ENCODE results near the gene SLC24A5.

Gene SLC24A5

DNA sequence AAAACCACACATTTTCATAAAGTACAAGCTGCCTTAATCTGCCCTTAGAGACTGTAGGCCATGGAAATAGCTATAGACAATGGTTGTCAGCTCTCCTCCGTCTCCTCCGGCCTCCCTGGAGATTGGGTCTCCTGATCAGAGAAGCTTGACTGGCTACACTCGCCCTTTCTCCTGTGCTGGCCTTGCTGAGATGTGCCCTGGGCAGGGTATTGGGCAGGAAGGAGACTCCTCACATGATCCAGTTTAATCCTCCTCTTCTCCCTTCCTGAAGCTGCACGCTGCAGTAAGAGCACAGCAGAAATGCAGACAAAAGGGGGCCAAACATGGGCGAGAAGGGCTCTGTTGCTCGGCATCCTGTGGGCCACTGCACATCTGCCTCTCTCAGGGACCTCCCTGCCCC, at the start of gene SLC24A5:
Gene SLC24A5 (plus strand): TSS at position 246 of the 400 bp plus-strand sequence. CDS start 55 bp downstream, at position 301.
- no peak for DNase-seq

DNA sequence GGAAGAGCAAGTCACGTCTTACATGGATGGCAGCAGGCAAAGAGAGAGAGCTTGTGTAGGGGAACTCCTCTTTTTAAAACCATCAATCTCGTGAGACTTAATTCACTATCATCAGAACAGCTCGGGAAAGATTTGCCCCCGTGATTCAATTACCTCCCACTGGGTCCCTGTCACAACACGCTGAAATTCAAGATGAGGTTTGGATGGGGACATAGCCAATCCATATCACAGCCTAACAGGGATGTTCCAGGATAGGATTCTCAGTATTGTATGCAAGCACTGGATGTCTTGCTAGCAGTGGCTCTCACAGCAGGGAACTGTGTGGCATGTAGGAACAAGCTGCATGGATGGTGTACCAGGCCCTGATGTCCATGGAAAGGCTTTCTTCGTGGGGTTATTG, 47.8 kb upstream of the SLC24A5 start:
- no peak for DNase-seq

DNA sequence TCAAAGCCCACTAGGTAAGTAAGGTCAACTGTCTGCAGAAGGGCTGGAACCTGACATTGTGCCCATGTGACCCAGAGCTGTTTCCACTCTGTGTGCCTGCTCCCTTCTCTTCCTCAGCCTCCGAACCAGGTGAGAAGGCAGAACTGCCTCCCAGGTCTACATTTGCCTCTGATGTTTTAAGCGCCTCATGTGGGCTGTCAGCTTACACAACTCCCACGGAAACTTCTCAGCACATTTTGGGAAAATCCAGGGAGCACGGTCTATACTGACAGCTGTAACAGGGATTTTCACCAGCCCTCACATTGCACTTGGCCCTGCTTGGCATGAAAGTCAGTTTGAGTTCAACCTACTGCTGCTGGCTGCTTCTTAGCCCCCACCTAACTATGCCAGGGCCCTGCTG, 46.9 kb upstream of the SLC24A5 start:
- no peak for DNase-seq

DNA sequence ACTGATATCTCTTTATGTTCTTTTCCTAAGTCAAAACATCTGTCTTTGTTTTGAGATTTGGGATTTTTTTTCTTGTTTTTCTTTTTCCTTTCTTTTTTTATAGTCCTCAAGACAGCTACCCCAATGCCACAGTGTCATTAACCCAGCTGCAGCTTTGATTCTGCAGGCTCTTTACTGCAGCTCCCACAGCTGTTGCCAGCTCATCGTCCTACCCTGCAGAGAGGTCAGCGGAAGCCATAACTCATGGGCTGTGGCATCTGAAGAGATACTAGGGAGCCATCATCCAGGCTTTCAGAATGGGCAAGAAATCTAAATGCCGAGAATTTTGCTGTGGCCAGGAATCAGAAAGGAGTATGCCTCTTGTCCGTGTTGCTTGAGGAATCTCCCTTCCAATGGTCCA, 44.3 kb upstream of the SLC24A5 start:
- DNase-seq, result no peak

DNA sequence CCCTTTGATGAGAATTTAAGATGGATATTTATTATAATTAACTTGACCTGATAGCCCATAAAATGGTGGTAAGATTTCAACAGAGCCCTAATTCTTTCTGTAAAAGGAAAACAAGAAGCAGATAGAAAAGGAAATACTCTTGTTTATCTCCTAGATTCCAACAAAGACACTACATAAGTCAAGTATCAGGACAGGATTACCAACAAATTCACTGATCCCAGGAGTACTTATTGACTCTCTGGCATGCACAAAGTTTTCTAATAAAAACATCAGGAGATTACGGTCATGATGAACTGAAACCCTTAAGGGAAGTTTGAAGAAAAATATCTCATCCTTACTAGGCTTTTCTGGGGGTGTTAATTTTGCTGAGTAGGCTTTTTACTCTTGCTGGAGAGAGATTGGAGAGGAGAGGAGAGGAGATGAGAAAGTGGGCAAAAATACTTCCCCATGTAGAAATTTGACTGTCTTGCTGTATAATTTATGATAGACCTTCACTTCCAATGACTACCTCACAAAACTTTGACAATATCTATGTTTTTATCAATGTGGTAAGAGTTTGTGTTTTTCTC, 43.1 kb upstream of the SLC24A5 start:
- no peak for DNase-seq

DNA sequence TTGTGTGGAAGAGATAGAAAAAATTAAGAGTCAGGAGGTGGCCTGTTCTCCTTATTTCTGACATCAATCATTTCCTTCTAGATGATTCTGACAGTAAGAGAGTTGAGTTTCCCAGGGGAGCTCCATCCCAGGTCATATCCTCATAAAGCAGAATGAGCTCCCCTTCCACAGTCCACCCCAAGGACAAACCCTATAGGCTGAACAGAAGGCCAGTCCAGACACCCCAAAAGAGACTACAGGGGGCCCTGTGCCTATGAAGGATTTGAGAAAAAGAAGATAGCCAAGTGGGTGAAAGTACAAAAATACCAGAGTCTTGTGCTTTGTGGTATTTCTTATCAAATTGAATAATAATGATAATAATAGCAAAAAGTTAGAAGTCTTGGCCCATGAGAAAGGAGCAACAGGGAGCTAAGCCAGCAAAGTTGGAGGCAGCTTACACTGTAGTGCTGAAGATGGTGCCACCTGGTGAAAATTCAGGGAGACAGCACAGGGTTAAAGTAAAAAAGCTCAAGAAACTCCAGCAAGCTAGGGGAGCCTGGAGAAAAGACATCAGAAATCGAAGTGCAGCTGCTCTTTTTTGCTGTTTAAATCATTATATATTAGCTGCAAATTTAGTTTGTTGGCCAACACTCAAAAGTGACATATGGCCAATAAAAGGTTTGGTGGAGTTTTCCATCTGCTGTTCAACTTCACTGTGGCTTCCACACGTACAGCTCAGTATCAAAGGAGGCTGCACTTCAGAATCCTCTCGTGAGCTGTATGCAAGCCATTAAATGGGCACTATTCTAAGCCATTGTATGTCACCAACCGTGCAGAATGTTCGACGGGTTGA, 35.8 kb upstream of the SLC24A5 start:
- DNase-seq, result no peak

DNA sequence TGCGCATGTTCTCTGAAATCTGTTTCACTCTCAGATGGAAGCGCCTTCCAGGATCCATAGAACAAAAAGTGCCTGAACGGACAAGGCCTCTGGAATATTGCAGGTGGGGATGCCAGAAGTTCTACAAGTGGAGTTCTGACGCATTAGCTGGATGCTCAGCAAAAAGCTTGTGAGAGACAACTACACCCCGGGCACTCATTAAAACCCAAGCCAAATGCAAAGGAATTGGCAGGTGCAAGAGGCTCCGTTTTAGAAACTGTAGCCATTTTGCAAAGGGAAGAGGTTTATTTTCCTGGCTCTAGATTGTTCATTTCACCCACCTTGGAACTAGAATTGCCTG, 35.2 kb upstream of the SLC24A5 start:
- no peak for DNase-seq

DNA sequence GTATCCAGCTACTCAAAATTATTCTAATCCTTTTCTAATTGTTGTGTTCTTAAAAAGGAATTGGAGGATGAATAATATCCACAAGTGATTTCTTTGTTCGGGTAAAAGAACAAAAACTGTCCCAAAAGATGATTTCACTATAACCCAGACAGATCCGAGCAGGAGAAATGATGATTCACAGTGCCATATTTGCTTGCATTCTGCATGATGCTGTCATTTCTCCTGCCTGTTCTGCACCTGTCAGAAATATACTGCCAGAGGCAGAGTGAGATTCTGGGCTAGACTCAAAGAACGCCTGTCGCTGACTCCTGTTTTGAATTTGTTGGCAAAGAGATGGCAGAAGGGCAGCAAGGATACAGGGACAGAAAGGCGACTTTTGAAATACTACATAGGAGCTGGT, 34.7 kb upstream of the SLC24A5 start:
- DNase-seq, result no peak

DNA sequence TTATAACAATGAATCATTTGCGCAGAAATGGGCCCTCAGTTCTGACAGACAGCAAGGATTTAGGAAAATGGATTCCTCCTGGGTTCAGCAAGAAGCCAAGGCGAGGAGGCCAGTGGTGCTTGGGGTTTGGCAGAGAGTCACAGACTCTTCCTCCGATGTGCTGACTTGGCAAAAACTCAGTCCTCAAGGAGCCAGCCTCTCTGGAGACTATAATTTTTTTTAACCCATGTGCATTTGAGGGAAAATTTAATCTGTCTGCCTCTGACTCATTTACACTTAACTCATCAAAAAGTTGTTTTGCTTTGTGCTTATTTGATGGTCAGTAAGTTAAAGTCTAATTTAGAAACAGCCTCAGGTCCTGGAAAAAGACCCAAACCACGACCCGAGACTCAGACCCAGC, 34.2 kb upstream of the SLC24A5 start:
- no peak for DNase-seq

DNA sequence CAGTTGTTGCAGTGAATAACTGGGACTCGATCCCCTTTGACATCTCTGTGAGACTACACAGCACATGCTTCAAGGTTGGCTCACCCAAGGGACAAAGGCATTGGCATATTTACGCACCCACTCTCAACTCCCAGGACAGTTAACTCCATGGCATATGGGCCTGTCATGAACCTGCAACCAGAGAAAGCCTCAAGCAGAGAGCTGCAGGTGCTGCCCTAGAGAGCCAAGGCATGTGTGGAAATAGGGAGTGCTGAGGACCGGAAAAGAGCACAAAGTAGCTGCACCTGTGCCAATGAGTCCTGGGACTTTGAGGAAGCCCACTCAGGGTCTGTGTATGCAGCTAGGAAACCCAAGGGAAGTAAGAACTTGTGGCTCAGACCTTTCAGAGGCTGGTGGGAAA, 32.9 kb upstream of the SLC24A5 start:
- DNase-seq, result no peak

DNA sequence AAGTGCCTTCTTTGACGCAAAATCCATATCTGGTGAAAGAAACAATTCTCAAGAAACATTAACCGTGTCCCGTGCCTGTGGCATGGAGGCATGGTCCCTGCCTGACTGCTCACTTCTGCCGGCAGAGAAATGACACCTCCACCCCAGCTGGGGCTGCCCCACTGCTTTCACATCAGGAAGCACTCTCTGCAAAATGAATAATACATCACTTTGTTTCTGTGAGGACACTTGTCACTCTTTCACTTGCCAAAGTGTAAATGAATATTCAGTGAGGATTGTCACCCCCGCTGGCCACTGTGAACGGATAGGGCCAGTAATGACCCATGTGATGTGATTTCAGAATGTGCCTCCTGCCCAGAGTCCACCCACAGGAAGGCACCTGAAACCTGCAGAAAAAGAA, 31.1 kb upstream of the SLC24A5 start:
- DNase-seq, result no peak

DNA sequence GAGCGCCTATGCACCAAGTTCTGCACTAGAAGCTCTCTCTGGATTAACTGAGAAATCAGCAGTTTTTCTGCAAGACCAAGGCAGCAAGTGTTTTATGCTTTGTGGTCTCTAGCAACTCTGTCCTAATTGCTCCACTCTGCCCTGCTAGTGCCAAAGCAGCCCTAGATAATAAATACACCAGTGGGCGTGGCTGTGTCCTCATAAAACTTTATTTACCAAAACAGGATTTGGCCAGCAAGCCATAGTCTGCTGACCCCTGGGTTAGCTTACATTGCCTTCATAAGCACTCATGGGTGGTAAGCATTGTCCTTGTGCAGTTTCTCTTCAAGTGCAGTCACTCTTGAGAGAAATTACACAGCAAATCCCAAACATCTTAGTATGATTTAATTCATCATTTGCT, 30.7 kb upstream of the SLC24A5 start:
- no peak for DNase-seq

DNA sequence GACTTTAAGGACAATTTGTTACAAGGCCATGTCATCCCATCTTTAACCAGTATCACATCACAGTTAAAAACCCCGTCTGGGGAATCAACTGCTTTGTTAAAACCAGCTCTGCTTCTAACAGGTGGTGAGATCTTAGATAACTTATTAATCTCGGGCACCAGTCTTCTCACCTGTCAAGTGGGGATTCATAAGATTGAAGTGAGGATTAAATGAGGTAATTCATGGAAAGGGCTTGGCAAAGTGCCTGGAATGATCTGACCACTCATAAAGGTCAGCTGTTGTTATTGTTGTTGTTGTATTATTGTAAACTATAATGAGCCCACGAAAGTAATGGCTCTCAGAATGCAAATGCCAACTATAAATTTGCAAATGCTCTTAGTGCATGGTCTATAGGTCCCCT, 30.1 kb upstream of the SLC24A5 start:
- DNase-seq, result no peak

DNA sequence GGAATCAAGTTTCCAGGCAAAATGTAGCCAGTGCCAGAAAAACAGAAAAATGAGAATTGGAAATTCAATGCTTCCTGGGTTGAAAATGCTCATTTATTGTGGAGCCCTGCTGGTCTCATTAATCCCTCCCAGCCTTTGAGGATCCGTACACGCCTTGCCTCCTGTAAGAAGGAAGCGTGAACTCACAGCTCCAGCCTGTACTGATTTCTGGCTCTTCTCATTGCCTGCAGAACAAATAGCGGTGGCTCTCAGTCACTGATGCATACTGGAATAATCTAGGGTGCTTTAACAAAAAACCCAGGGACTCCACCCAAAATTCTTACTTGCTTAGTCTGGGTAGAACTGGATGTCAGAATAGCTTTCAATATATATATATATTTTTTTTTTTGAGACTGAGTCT, 29.3 kb upstream of the SLC24A5 start:
- DNase-seq, result no peak

DNA sequence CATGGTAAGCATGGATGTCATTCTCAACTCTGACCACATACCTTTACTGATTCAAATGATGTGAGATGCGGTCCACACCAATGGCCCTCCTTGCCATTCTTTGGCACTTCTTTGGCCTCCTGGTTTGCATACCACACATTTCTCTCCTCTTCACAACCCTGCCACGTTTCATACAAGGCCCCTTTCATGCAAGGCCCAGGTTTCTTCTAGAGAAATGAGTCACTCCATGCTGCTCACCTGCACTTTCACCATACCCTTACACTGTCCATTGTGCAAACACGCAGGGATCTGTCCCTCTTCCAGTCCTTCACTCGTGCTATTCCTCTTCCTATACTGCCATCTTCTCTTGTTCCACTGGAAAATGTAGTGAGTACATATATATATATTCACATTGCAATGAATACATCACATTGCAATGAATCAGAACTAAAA, 24.4 kb upstream of the SLC24A5 start:
- no peak for DNase-seq

DNA sequence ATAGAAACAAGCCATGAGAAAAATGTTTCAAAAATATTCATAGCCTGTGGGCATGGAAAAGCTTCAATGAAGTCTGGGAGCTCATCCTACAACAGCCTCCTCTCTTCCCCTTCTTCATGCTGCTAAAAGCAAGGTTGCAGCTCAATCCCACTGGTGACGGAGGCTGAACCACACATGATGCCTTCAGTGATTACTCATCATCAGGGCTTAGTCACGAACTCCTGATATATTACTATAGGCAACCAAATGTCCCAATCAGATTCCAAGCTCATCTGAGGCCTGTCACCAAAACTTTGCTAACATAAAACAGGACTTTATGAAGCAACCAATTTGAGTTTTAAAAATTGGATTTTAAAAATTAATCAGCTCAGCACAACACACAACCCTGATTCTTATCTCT, 24.0 kb upstream of the SLC24A5 start:
- DNase-seq, result no peak

DNA sequence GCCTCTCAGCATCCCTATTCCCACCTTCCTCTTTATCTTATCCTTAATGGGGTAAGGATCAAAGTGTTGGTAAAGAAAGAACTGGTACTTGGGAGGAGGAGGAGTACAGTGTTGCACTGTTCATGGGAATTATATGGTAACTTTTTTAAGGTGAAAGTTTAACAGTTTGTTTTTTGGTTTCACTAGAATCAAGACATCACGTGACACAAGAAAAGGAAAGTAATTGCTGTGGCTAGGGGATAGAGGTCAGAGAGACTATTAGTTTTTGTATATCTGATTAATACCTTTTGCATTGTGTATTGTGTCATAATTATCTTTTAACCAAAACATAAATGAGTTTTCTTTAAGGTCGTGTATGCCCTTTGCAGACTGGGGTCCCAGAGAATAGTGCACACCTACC, 23.5 kb upstream of the SLC24A5 start:
- DNase-seq, result no peak

DNA sequence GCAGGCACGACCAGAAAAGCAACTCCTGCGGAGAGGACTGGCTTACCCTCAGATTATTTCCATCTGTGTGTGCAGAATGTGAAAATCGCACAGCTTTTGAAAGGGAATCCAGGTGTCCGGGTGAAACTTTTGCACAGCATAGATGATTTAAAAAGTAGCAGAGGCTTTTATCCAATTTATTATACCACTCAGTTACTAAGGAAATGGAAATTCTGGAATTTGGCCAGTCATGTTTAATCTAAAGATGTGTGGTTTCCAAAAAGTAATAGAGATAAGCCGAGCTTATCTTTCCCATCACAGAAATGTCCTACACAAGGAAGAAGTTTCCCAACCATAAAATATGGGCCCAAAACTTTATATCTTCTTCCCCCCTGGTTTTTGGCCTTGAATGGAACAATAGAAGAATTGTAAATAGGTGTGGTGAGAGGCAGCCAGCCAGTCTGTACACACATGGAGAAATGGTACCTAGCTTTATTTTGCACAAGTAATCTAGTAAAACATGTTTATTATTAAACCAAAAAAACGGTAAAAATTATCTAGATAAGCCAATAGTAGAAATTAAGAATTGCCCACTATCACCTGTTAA, 19.3 kb upstream of the SLC24A5 start:
- DNase-seq, result no peak

DNA sequence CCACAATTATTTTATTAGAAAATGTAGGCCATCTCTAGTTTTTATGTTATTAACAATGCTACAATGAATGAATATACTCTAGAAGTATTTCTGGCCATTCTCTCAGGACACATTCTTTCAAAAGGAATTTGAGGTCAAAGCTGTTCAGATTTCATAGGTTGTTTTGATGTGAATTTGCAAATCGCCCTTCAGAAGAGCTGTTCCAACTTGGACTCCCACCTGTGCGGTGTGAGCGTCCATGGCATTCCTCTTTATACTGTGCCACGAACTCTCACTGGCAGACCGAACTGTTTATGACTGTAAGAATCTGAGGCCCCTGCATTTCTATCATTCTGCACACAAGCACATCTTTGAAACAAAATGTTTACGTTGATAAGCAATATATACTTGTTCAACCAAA, 18.6 kb upstream of the SLC24A5 start:
- DNase-seq, result no peak

DNA sequence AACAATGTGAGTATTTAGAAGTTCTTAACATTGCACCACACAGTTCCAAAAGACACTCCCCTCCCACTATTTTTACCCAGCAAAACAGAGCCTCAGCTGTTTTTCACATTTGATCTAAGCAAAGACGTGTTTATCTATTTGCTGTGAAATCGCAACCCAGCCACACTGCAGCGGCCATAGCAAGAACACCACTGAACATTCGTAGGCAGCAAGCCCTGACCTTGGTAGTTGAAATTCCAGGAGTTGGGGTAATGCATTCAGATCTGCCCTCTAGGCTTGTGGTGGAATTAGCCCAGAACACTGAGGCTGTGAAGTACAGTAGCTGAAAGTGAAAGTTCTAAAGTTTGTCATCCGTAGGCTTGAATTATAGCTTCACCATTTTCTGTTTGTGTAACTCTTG, 17.1 kb upstream of the SLC24A5 start:
- DNase-seq, result no peak

DNA sequence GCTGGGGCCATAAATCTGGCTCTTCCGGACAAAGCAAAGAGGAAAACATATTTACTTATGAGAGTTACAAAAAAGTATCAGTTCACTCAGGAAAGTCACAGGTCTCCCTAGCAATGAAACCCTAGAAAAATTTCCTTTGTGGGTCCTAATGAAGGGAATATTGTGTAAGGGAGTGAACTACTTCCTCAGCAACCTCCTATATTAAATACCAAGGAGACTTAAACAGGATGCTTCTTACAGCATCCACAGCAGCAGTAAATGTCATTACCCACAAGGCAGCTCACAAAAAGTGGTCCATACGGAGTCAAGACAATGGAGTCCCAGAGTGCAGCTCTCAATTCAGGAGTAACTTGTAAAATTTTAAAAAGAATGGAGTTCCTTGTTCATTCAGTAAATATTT, 14.9 kb upstream of the SLC24A5 start:
- no peak for DNase-seq

DNA sequence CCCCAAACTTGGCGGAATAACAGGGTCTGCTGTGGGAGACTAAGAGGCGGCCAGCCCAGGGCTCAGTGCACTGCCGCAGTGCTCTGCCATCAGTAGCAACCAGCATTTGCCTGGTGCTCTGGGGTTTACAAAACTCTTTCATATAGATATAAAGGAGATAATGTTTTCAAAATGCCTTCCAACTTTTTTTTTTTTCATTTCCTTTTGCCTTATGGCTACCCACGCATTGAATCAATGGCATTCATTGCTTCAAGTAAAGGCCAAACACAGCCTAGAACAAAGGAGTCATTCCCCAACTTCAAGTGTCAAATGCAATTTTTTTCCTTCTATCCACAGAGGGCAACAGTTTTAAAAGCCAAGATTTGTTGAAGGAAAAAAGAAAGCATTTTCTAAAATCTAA, 11.6 kb upstream of the SLC24A5 start:
- DNase-seq, result no peak

DNA sequence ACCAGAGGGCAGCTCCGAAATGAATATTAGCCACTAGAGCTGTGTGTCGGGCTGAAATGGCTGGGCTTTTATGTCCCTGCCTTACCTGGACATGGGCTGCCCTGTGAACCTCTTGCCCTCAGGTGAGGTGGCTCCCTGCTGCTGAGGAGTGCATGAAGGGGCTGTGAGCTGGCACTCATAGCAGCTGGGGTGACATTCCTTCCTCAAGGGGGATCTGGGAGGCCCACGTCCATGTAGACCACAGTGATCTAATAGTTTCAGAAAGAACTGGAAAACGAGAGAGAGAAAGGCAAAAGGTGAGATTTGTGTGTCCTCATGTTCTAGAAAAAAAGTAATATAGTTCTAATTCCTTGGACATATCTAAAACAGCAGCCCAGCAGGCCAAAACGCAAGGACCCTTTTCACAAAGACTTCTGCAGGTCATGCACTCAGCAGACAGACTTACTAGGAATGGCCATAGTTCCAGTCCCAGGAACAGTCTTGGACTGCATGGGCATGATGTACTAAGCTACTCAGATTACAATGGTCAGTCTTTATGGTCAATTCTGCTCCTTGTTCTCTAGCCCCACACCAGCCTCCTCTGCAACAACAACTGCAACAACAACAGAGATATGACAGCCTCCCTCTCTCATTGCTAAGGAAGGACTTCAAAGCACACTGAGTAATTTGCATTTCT, 10.8 kb upstream of the SLC24A5 start:
- no peak for DNase-seq

DNA sequence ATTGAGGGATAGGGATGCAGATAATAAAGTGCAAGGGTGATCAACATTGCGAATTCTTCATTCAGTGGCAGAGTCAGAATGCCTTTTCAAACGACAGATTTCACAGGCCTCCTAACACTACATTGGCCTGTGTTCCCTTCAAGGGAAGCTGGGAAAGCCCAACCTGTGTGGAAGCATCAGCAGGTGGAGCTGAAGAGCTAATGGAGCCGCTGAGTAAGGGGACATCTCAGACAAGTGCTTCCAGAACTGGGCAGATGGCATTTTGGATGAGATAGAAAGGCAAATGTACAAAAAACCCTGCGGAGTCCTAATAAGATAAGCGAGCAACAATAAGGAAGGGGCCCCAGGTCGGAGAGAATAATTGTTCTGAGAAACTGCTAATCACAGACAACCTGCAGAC, 8.5 kb upstream of the SLC24A5 start:
- DNase-seq, result peak in 1 of 2 experiments; percentile 15

Measured in NCI-H1930 (cell line).